GM12878 (cell line): Measurements from ENCODE around the gene COL28A1. TPM values are rescaled to one million over a fixed set of nuclear protein-coding genes. Genes with fewer than 3 reads are reported as not detected.

Experiments
- ATAC-seq: fragments of 200-7000 bp; cut with Tn5 transposase; 3 replicates; pipeline ENCODE4 v1.9.1; 2020; ENCODE audit warnings: mild to moderate bottlenecking, moderate library complexity
- BruUV-seq: library from RNA; stranded (reverse); fragments of 400-500 nt; replicated peaks from 2 replicates; lab custom pipeline; 2021; lab: Mats Ljungman, UMichigan
- CTCF ChIA-PET: fragments of 300-600 bp; sonication (Branson Sonifier 250); formaldehyde crosslinking; extraction: SDS; loops from one replicate; lab custom pipeline; 2021; ENCODE audit warnings: inconsistent platforms; lab: Yijun Ruan, JAX
- POLR2A ChIA-PET: fragments of 350-600 bp; formaldehyde crosslinking; extraction: SDS; loops from one replicate; lab custom pipeline; 2021; ENCODE audit warnings: inconsistent platforms; lab: Charles Lee
- RAD21 ChIA-PET: fragments of 300-600 bp; sonication (Branson Sonifier 250); formaldehyde crosslinking; loops from one replicate; lab custom pipeline; 2023; ENCODE audit warnings: antibody characterized with exemption; ENCODE audit not compliant: unreplicated experiment; lab: Charles Lee
- SMC1A ChIA-PET: fragments of 300-600 bp; sonication (Branson Sonifier 250); formaldehyde crosslinking; loops from one replicate; lab custom pipeline; 2023; ENCODE audit not compliant: unreplicated experiment, uncharacterized antibody; lab: Charles Lee
- DNase-seq: peaks from one replicate; pipeline ENCODE4 v3.0.0-alpha.2; 2011; ENCODE audit warnings: low read depth, low spot score
- FAIRE-seq: peaks from 3 replicates; lab custom pipeline; 2011; peaks lifted over from hg19 to GRCh38; lab: Jason Lieb, UNC
- H2AFZ ChIP-seq: 2 replicates; pipeline ENCODE4 v1.6.0; 2011; ENCODE audit warnings: low read depth, low read length, control low read depth; ENCODE audit not compliant: control insufficient read depth
- H3K27ac ChIP-seq: 2 replicates; pipeline ENCODE4 v1.5.1; 2011; ENCODE audit warnings: control low read depth; ENCODE audit not compliant: control insufficient read depth, insufficient read depth
- H3K27me3 ChIP-seq, 2 experiments: replicated peaks in 1 of 2; 2 replicates each; pipeline versions ENCODE4 v1.6.0 to v1.6.1; 2011; ENCODE audit warnings: low read length in 1 of 2; ENCODE audit not compliant: control insufficient read depth in 2 of 2, insufficient read depth in 2 of 2
- H3K36me3 ChIP-seq, 2 experiments: 2 replicates each; pipeline ENCODE4 v1.5.1; 2011; ENCODE audit warnings: low read length in 1 of 2; ENCODE audit not compliant: control insufficient read depth in 2 of 2, insufficient read depth in 2 of 2
- H3K4me1 ChIP-seq: 2 replicates; pipeline ENCODE4 v1.6.1; 2011; ENCODE audit warnings: mild to moderate bottlenecking, low read length, moderate library complexity, mixed read lengths; ENCODE audit not compliant: control insufficient read depth, insufficient read depth
- H3K4me2 ChIP-seq: 2 replicates; pipeline ENCODE4 v1.6.0; 2011; ENCODE audit warnings: control low read depth; ENCODE audit not compliant: control insufficient read depth, insufficient read depth
- H3K4me3 ChIP-seq: fragments of 200-600 bp; sonication (generic); 2 replicates; pipeline ENCODE4 v1.5.1; 2016
- H3K79me2 ChIP-seq: 2 replicates; pipeline ENCODE4 v1.6.0; 2011; ENCODE audit warnings: low read length; ENCODE audit not compliant: control insufficient read depth, insufficient read depth
- H3K9ac ChIP-seq: 2 replicates; pipeline ENCODE4 v1.8.0; 2011; ENCODE audit warnings: low read length, control low read depth, mixed read lengths; ENCODE audit not compliant: control insufficient read depth, insufficient read depth
- H3K9me3 ChIP-seq: replicated peaks from 3 replicates; pipeline ENCODE4 v1.5.1; 2011; ENCODE audit warnings: mild to moderate bottlenecking, low read length; ENCODE audit not compliant: control insufficient read depth, insufficient read depth
- H4K20me1 ChIP-seq: 2 replicates; pipeline ENCODE4 v1.6.0; 2011; ENCODE audit not compliant: control insufficient read depth, insufficient read depth
- BHLHE40 ChIP-seq, 2 experiments: fragments of 450-650 bp in 1 of 2; IDR thresholded peaks; 2 replicates each; pipeline ENCODE4 v1.6.1; 2011 to 2017; ENCODE audit warnings: low read depth in 2 of 2, borderline replicate concordance in 1 of 2, improper control_type of control experiment in 1 of 2, low read length in 1 of 2, mild to moderate bottlenecking in 1 of 2
- CUX1 ChIP-seq: IDR thresholded peaks from 2 replicates; pipeline ENCODE4 v1.6.1; 2012; ENCODE audit warnings: improper control_type of control experiment, low read depth, low read length; ENCODE audit not compliant: insufficient replicate concordance
- FOXK2 ChIP-seq: fragments of 450-650 bp; IDR thresholded peaks from 2 replicates; pipeline ENCODE4 v1.6.1; 2017; ENCODE audit warnings: mild to moderate bottlenecking, moderate library complexity
- GATAD2B ChIP-seq: fragments of 450-650 bp; conservative IDR thresholded peaks from 2 replicates; pipeline ENCODE4 v1.6.1; 2017; ENCODE audit warnings: low read depth, mild to moderate bottlenecking, moderate library complexity
- MLLT1 ChIP-seq: fragments of 450-650 bp; IDR thresholded peaks from 2 replicates; pipeline ENCODE4 v1.6.1; 2016; ENCODE audit warnings: mild to moderate bottlenecking
- MTA2 ChIP-seq: fragments of 450-650 bp; IDR thresholded peaks from 2 replicates; pipeline ENCODE4 v1.6.1; 2016; ENCODE audit warnings: low read depth, mild to moderate bottlenecking, moderate library complexity
- NR2C1 ChIP-seq: fragments of 450-650 bp; IDR thresholded peaks from 2 replicates; pipeline ENCODE4 v1.6.1; 2017; ENCODE audit warnings: antibody characterized with exemption, mild to moderate bottlenecking, moderate library complexity
- RELA ChIP-seq: fragments of 450-650 bp; IDR thresholded peaks from 2 replicates; pipeline ENCODE4 v1.8.0; 2014; ENCODE audit warnings: borderline replicate concordance; ENCODE audit not compliant: partially characterized antibody
- SREBF2 ChIP-seq: IDR thresholded peaks from 2 replicates; pipeline ENCODE4 v1.6.1; 2012; ENCODE audit warnings: mild to moderate bottlenecking, low read length
- WRNIP1 ChIP-seq: IDR thresholded peaks from 2 replicates; pipeline ENCODE4 v1.6.1; 2011; ENCODE audit warnings: low read depth, low read length, improper control_type of control experiment, borderline replicate concordance
- ZNF384 ChIP-seq: IDR thresholded peaks from 2 replicates; pipeline ENCODE4 v1.6.1; 2012; ENCODE audit warnings: low read depth, mild to moderate bottlenecking, low read length, improper control_type of control experiment, borderline replicate concordance
- WGBS: methylation state at CpG from one replicate; pipeline ENCODE4 v1.1.6; 2016; ENCODE audit warnings: low lambda C conversion rate; ENCODE audit not compliant: insufficient replicate concordance, insufficient coverage; ENCODE audit errors: missing lambda C conversion rate; 5-methylcytosine and 5-hydroxymethylcytosine counted together
- in situ Hi-C: fragments of 300-500 bp; cut with MboI; formaldehyde crosslinking; loops from 9 replicates; pipeline ENCODE4 v1.14.3; 2018; ENCODE audit warnings: mixed read lengths
- intact Hi-C: fragments of 100-400 bp; cut with micrococcal nuclease; formaldehyde crosslinking; loops from one replicate; pipeline ENCODE4 v1.14.2; 2022; ENCODE audit not compliant: unreplicated experiment
- polyA plus RNA-seq, 11 experiments: library from polyadenylated mRNA; depleted of rRNA in 4 of 11; unstranded in 6 of 11; stranded (reverse) in 5 of 11; fragments of >200 nt; fragmentation: Nextera tagmentation in 4 of 11; fragmentation: Illumina TruSeq in 1 of 11; extraction: Ambion mirVana in 4 of 11; extraction: Trizol in 1 of 11; gene quantifications; 1 replicate in 1 of 11; 2 replicates in 10 of 11; pipeline versions ENCODE4 v1.2.1 to v1.2.3, GENCODE V29; 2011 to 2016; ENCODE audit warnings: inconsistent platforms in 2 of 11, missing spikeins in 2 of 11, low read depth in 1 of 11
- total RNA-seq, 4 experiments: library from RNA; depleted of rRNA in 3 of 4; stranded (reverse); fragments of >200 nt in 3 of 4; fragmentation: Illumina TruSeq in 1 of 4; extraction: Trizol in 1 of 4; gene quantifications; 2 replicates each; pipeline versions ENCODE4 v1.2.1 to v1.2.3, GENCODE V29; 2013 to 2021
- TF ChIP-seq, protein P1 (sequence below): fragments of 450-650 bp; IDR thresholded peaks from 2 replicates; pipeline ENCODE4 v1.6.1; 2018; ENCODE audit warnings: borderline replicate concordance, mild to moderate bottlenecking; ENCODE audit not compliant: partially characterized antibody

Gene COL28A1
- total and polyA plus RNA-seq, 10 of the 15 experiments (the other 5 are each of a cell fraction or from before 2014, with no cell fraction given): 0.05 to 0.22 TPM; not detected in 8

DNA sequence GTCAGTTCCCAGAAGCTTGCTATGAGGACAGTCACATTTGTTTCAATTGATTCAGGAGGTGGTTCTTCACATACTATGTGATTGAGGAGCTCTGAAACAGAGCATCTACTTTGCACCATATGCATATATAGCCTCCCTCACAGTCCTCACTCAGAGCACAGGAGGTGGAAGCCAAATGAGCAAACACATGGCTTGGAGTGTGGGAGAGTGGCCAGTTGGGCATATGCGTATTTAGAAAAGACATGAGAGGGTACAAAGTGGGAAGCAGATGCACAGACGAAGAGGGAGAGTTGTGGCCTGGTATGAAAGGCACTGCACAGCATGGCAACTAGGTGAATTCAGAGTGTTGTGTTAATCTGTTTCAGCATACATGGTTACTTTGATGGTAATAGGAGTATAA lies 165.6 kb downstream of the COL28A1 start:
- DNase-seq (no peak), ATAC-seq (no peak), FAIRE-seq (no peak)
- intact Hi-C loops (no loop called here), in situ Hi-C loops (no loop called here)
- RAD21 ChIA-PET: no interaction called here
- SMC1A ChIA-PET: no interaction called here
- H3K27me3 ChIP-seq: no peaks in the 10 kb centered on the region
- no peak overlapping the region for H3K9ac ChIP-seq
- no peak overlapping the region for H2AFZ ChIP-seq
- POLR2A ChIA-PET: no interaction called here
- no TSS peak for BruUV-seq
- H3K27ac ChIP-seq: no peak overlapping the region
- no peaks in the 10 kb centered on the region for H3K36me3 ChIP-seq
- H3K4me2 ChIP-seq: no peak overlapping the region
- H4K20me1 ChIP-seq: no peaks in the 10 kb centered on the region
- TF ChIP-seq NR2C1: no peak
- TF ChIP-seq MTA2: no peak
- TF ChIP-seq FOXK2: no peak
- TF ChIP-seq GATAD2B: no peak
- no peak for TF ChIP-seq CUX1
- TF ChIP-seq, protein P1, sequence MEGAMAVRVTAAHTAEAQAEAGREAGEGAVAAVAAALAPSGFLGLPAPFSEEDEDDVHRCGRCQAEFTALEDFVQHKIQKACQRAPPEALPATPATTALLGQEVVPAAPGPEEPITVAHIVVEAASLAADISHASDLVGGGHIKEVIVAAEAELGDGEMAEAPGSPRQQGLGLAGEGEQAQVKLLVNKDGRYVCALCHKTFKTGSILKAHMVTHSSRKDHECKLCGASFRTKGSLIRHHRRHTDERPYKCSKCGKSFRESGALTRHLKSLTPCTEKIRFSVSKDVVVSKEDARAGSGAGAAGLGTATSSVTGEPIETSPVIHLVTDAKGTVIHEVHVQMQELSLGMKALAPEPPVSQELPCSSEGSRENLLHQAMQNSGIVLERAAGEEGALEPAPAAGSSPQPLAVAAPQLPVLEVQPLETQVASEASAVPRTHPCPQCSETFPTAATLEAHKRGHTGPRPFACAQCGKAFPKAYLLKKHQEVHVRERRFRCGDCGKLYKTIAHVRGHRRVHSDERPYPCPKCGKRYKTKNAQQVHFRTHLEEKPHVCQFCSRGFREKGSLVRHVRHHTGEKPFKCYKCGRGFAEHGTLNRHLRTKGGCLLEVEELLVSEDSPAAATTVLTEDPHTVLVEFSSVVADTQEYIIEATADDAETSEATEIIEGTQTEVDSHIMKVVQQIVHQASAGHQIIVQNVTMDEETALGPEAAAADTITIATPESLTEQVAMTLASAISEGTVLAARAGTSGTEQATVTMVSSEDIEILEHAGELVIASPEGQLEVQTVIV: no peak
- TF ChIP-seq RELA: no peak
- no peak for TF ChIP-seq WRNIP1
- TF ChIP-seq MLLT1: no peak
- no peak for TF ChIP-seq BHLHE40 (IDR thresholded peaks at IDR 0.05; ENCODE audit: borderline replicate concordance in 1 of 2, low read depth in 2 of 2, low read length in 1 of 2)
- no peak for TF ChIP-seq SREBF2
- TF ChIP-seq ZNF384: no peak
- no peaks in the 10 kb centered on the region for H3K4me1 ChIP-seq
- CTCF ChIA-PET: interaction anchor here (0.6 kb wide), 1 partner anchor 10 kb away, joined by 3 read pairs; no protein-coding TSS in a partner anchor
- WGBS: 27% methylated on average over 2 of the region's 2 CpGs
- H3K4me3 ChIP-seq: no peak overlapping the region
- no peaks in the 10 kb centered on the region for H3K79me2 ChIP-seq
- H3K9me3 ChIP-seq: no peaks in the 10 kb centered on the region
